ENCODE measurements around the gene TMEFF1. TPM values are rescaled to one million over a fixed set of nuclear protein-coding genes. Genes with fewer than 3 reads are reported as not detected.

Gene TMEFF1
- total and polyA plus RNA-seq, 2 of the 8 experiments (the other 6 are each of a cell fraction or from before 2014, with no cell fraction given) = 13.5 to 68.2 TPM

GRCh38 chr9:100573655-100574260, 100.8 kb downstream of the TMEFF1 start (continued):
- no peak for TF ChIP-seq ATF2 (IDR thresholded peaks at IDR 0.05; ENCODE audit: low read length)
- no peak for TF ChIP-seq RNF2 (IDR thresholded peaks at IDR 0.05; ENCODE audit: borderline replicate concordance, low read depth, low read length, missing control alignments, poor library complexity, severe bottlenecking)
- TF ChIP-seq SP4 (IDR thresholded peaks at IDR 0.05; ENCODE audit: low read length) = no peak
- no peak for TF ChIP-seq BRCA1 (IDR thresholded peaks at IDR 0.05; ENCODE audit: low read depth, low read length)
- TF ChIP-seq POLR2A (IDR thresholded peaks at IDR 0.05; ENCODE audit: control extremely low read depth in 1 of 2, low read depth in 2 of 2, low read length in 2 of 2) = no peak
